ENCODE measurements around the gene LAT. TPM values are rescaled to one million over a fixed set of nuclear protein-coding genes. Genes with fewer than 3 reads are reported as not detected.

LAT gene
- total RNA-seq: 0.47 and 1.1 TPM in 2 replicates

GRCh38 chr16:28984619-28985135, at the start of gene LAT:
LAT (plus strand) TSS chr16:28985052; CDS start chr16:28985418, 366 bp downstream.

GRCh38 chr16:28950648-28951409, 34.0 kb upstream of the LAT start, which contains the start of gene NFATC2IP:
NFATC2IP (plus strand) TSS chr16:28950937; CDS start chr16:28951012, 75 bp downstream.

GRCh38 chr16:28974437-28975157, 10.3 kb upstream of the LAT start, which contains the start of gene SPNS1:
SPNS1 (plus strand) TSS chr16:28974778; CDS start chr16:28975152, 374 bp downstream.

Other genes with a start within 250 kb of the LAT start
- gene NPIPB9, start 233.3 kb upstream of the LAT start, total RNA-seq: 2.4 TPM in 1 of 2 replicates, not detected in the other
- 28.1 and 32.5 TPM in 2 replicates for gene ATXN2L, start 162.1 kb upstream of the LAT start, total RNA-seq
- gene TUFM, start 138.7 kb upstream of the LAT start, total RNA-seq: 105 and 111 TPM in 2 replicates
- gene SH2B1, start 121.2 kb upstream of the LAT start, total RNA-seq: 12.2 and 13.2 TPM in 2 replicates
- gene ATP2A1, start 106.6 kb upstream of the LAT start, total RNA-seq: 0.16 and 0.43 TPM in 2 replicates
- 35.1 and 35.5 TPM in 2 replicates for gene RABEP2, start 59.8 kb upstream of the LAT start, total RNA-seq
- gene CD19, start 53.1 kb upstream of the LAT start, total RNA-seq: not detected in 2 replicates
- gene NFATC2IP, start 34.1 kb upstream of the LAT start, total RNA-seq: 8.8 and 12.9 TPM in 2 replicates
- 25.5 and 29.0 TPM in 2 replicates for gene SPNS1, start 10.3 kb upstream of the LAT start, total RNA-seq

Data from bronchial smooth muscle cell (primary cell).